A549 (cell line): ENCODE data around the gene CPED1. TPM values are rescaled to one million over a fixed set of nuclear protein-coding genes. Genes with fewer than 3 reads are reported as not detected.

ENCODE experiments used
- ATAC-seq, 2 experiments: fragments of 200-7000 bp in 1 of 2; fragments of >200 bp in 1 of 2; cut with Nextera tagmentation in 1 of 2; cut with Tn5 transposase in 1 of 2; 3 replicates each; pipeline versions ENCODE4 v1.8.0 to v1.9.1; 2018 to 2020; ENCODE audit warnings: mild to moderate bottlenecking in 1 of 2, moderate library complexity in 1 of 2
- CTCF ChIA-PET: fragments of 300-600 bp; sonication (Branson Sonifier 250); formaldehyde crosslinking; extraction: SDS; loops from one replicate; lab custom pipeline; 2021; ENCODE audit warnings: antibody characterized with exemption, inconsistent platforms; lab: Yijun Ruan, JAX
- POLR2A ChIA-PET: fragments of 350-600 bp; formaldehyde crosslinking; extraction: SDS; loops from one replicate; lab custom pipeline; 2021; ENCODE audit warnings: antibody characterized with exemption, inconsistent platforms; lab: Yijun Ruan, JAX
- DNase-seq, 2 experiments: peaks; one replicate each; pipeline versions ENCODE4 v3.0.0 to v3.0.0-alpha.2; 2011 to 2016; ENCODE audit warnings: low read depth in 1 of 2, low spot score in 1 of 2
- FAIRE-seq: peaks from 2 replicates; lab custom pipeline; 2011; peaks lifted over from hg19 to GRCh38; lab: Jason Lieb, UNC
- H3K27ac ChIP-seq, 2 experiments: fragments of >200 bp; sonication (Bioruptor Twin); formaldehyde crosslinking; 3 replicates each; pipeline ENCODE4 v1.5.1; 2016 to 2017
- H3K4me1 ChIP-seq: fragments of >200 bp; sonication (Bioruptor Twin); formaldehyde crosslinking; 3 replicates; pipeline ENCODE4 v1.6.1; 2016
- H3K4me2 ChIP-seq: fragments of >200 bp; sonication (Bioruptor Twin); formaldehyde crosslinking; 3 replicates; pipeline ENCODE4 v1.6.1; 2016
- H3K4me3 ChIP-seq: fragments of >200 bp; sonication (Bioruptor Twin); formaldehyde crosslinking; 3 replicates; pipeline ENCODE4 v1.5.1; 2016
- H3K9me3 ChIP-seq: fragments of >200 bp; sonication (Bioruptor Twin); formaldehyde crosslinking; 3 replicates; pipeline ENCODE4 v1.6.1; 2016
- ATOH8 ChIP-seq: fragments of 250-450 bp; sonication (Bioruptor Pico); IDR thresholded peaks from 2 replicates; pipeline ENCODE4 v1.5.0; 2020; ENCODE audit warnings: low read depth, mild to moderate bottlenecking, moderate library complexity
- BCL3 ChIP-seq: fragments of >200 bp; sonication (Bioruptor Twin); formaldehyde crosslinking; IDR thresholded peaks from 3 replicates; pipeline ENCODE4 v1.6.1; 2016
- BHLHE40 ChIP-seq: IDR thresholded peaks from 2 replicates; pipeline ENCODE4 v1.6.1; 2012; ENCODE audit warnings: low read depth, low read length, inconsistent platforms
- CEBPB ChIP-seq, 2 experiments: fragments of >200 bp in 1 of 2; sonication (Bioruptor Twin) in 1 of 2; formaldehyde crosslinking in 1 of 2; IDR thresholded peaks; 2 replicates each; pipeline ENCODE4 v1.6.1; 2012 to 2016
- CTCF ChIP-seq: fragments of >200 bp; sonication (Bioruptor Twin); formaldehyde crosslinking; IDR thresholded peaks from 3 replicates; pipeline ENCODE4 v1.5.1; 2016
- E2F6 ChIP-seq: IDR thresholded peaks from 2 replicates; pipeline ENCODE4 v1.6.1; 2012; ENCODE audit warnings: low read depth, borderline replicate concordance
- FOSB ChIP-seq: fragments of 250-450 bp; sonication (Bioruptor Pico); IDR thresholded peaks from 2 replicates; pipeline ENCODE4 v1.5.0; 2020; ENCODE audit warnings: mild to moderate bottlenecking, moderate library complexity
- FOXS1 ChIP-seq: fragments of 250-450 bp; sonication (Bioruptor Pico); IDR thresholded peaks from 2 replicates; pipeline ENCODE4 v1.5.0; 2020; ENCODE audit warnings: mild to moderate bottlenecking, moderate library complexity
- HDAC2 ChIP-seq: fragments of 200-600 bp; sonication (generic); IDR thresholded peaks from 2 replicates; pipeline ENCODE4 v1.6.1; 2016
- HEYL ChIP-seq: fragments of 250-450 bp; sonication (Bioruptor Pico); IDR thresholded peaks from 2 replicates; pipeline ENCODE4 v1.8.0; 2021; ENCODE audit warnings: mild to moderate bottlenecking, moderate library complexity
- HMGXB4 ChIP-seq: fragments of 250-450 bp; sonication (Bioruptor Pico); IDR thresholded peaks from 2 replicates; pipeline ENCODE4 v1.5.0; 2021; ENCODE audit warnings: mild to moderate bottlenecking, moderate library complexity, borderline replicate concordance
- KDM1A ChIP-seq: fragments of 200-600 bp; sonication (generic); IDR thresholded peaks from 2 replicates; pipeline ENCODE4 v1.6.1; 2016; ENCODE audit warnings: low read depth, mild to moderate bottlenecking
- MAX ChIP-seq: IDR thresholded peaks from 2 replicates; pipeline ENCODE4 v1.6.1; 2012
- MYC ChIP-seq: IDR thresholded peaks from 2 replicates; pipeline ENCODE4 v1.6.1; 2012; ENCODE audit warnings: mild to moderate bottlenecking, inconsistent platforms, low read length, improper control_type of control experiment, borderline replicate concordance
- NR3C1 ChIP-seq: fragments of >200 bp; sonication (Bioruptor Twin); formaldehyde crosslinking; IDR thresholded peaks from 3 replicates; pipeline ENCODE4 v1.6.1; 2017
- POLR2A ChIP-seq: IDR thresholded peaks from 2 replicates; pipeline ENCODE4 v1.6.1; 2012; ENCODE audit warnings: mild to moderate bottlenecking, low read length
- POLR2AphosphoS2 ChIP-seq: conservative IDR thresholded peaks from 2 replicates; pipeline ENCODE4 v1.6.1; 2012; ENCODE audit warnings: low read length, improper control_type of control experiment, inconsistent platforms
- RAD21 ChIP-seq, 2 experiments: fragments of >200 bp in 1 of 2; sonication (Bioruptor Twin) in 1 of 2; formaldehyde crosslinking in 1 of 2; IDR thresholded peaks in 1 of 2; conservative IDR thresholded peaks in 1 of 2; 2 replicates in 1 of 2; 3 replicates in 1 of 2; pipeline ENCODE4 v1.6.1; 2012 to 2018; ENCODE audit warnings: inconsistent platforms in 1 of 2
- RARB ChIP-seq: fragments of 250-450 bp; sonication (Bioruptor Pico); IDR thresholded peaks from 2 replicates; pipeline ENCODE4 v1.8.0; 2021; ENCODE audit warnings: mild to moderate bottlenecking, moderate library complexity
- RCOR1 ChIP-seq: fragments of 150-350 bp; IDR thresholded peaks from 2 replicates; pipeline ENCODE4 v1.6.1; 2014; ENCODE audit warnings: antibody characterized with exemption, low read length, low read depth
- RFX5 ChIP-seq: fragments of 450-650 bp; IDR thresholded peaks from 2 replicates; pipeline ENCODE4 v1.7.1; 2014; ENCODE audit warnings: antibody characterized with exemption, mild to moderate bottlenecking, moderate library complexity
- RNF2 ChIP-seq: fragments of 200-600 bp; sonication (generic); IDR thresholded peaks from 2 replicates; pipeline ENCODE4 v1.6.1; 2016; ENCODE audit warnings: low read depth, mild to moderate bottlenecking, antibody characterized with exemption, moderate library complexity, borderline replicate concordance
- SREBF2 ChIP-seq: fragments of 450-650 bp; IDR thresholded peaks from 2 replicates; pipeline ENCODE4 v1.6.1; 2014; ENCODE audit warnings: mild to moderate bottlenecking, moderate library complexity
- TFCP2L1 ChIP-seq: fragments of 250-450 bp; sonication (Bioruptor Pico); IDR thresholded peaks from 2 replicates; pipeline ENCODE4 v1.5.0; 2021; ENCODE audit warnings: mild to moderate bottlenecking
- TP53 ChIP-seq: fragments of 250-450 bp; sonication (Bioruptor Pico); IDR thresholded peaks from 2 replicates; pipeline ENCODE4 v1.5.0; 2021; ENCODE audit warnings: mild to moderate bottlenecking, moderate library complexity
- USF2 ChIP-seq: fragments of 450-650 bp; IDR thresholded peaks from 2 replicates; pipeline ENCODE4 v1.6.1; 2014; ENCODE audit warnings: antibody characterized with exemption
- ZC3H11A ChIP-seq: fragments of 450-650 bp; IDR thresholded peaks from 2 replicates; pipeline ENCODE4 v1.6.1; 2014; ENCODE audit warnings: antibody characterized with exemption, mild to moderate bottlenecking
- ZFP36 ChIP-seq: fragments of 450-650 bp; IDR thresholded peaks from 2 replicates; pipeline ENCODE4 v1.6.1; 2014; ENCODE audit warnings: borderline replicate concordance; ENCODE audit not compliant: partially characterized antibody
- ZNF302 ChIP-seq: fragments of 250-450 bp; sonication (Bioruptor Pico); IDR thresholded peaks from 2 replicates; pipeline ENCODE4 v1.9.0; 2021; ENCODE audit warnings: inconsistent platforms, mild to moderate bottlenecking, moderate library complexity
- WGBS: methylation state at CpG from one replicate; pipeline ENCODE4 v1.1.6; 2017; ENCODE audit errors: missing lambda C conversion rate; 5-methylcytosine and 5-hydroxymethylcytosine counted together
- polyA plus RNA-seq, 4 experiments: library from polyadenylated mRNA; depleted of rRNA in 3 of 4; stranded (reverse); fragments of >200 nt; fragmentation: RNase III in 1 of 4; extraction: RNeasy Plus Mini Kit Qiagen cat#74134 plus additional on column Dnase treatment in 1 of 4; gene quantifications; 2 replicates in 3 of 4; 3 replicates in 1 of 4; pipeline ENCODE4 v1.2.3, GENCODE V29; 2011 to 2017

Gene CPED1
- polyA plus RNA-seq, 2 of the 4 experiments (the other 2 are of a cell fraction), result 0.03 TPM; not detected in 1

- ChIA-PET CTCF (no interaction called here), POLR2A (no interaction called here)
- DNase-seq (no peak), ATAC-seq (no peak), FAIRE-seq (no peak)
- Histone ChIP-seq H3K4me1 (no peaks in the 10 kb centered on the region), H3K9me3 (no peaks in the 10 kb centered on the region), H3K27ac (no peak overlapping the region), H3K4me2 (no peak overlapping the region)
- 54% methylated on average over 5 of the region's 5 CpGs for WGBS
- TF ChIP-seq RFX5 (no peak), RARB (no peak), KDM1A (no peak), TP53 (CRISPR knock-in tag) (no peak), FOSB (CRISPR knock-in tag) (no peak), HDAC2 (no peak), TFCP2L1 (CRISPR knock-in tag) (no peak), FOXS1 (CRISPR knock-in tag) (no peak), SREBF2 (no peak), MYC (no peak), MAX (no peak), USF2 (no peak), RAD21 (conservative IDR thresholded peaks at IDR 0.05 in 1 of 2, IDR thresholded peaks at IDR 0.05 in 1 of 2) (no peak)
- TF ChIP-seq, all 56 proteins: peak for 0
- H3K4me3 ChIP-seq, result no peak overlapping the region
These were observed 350.6 kb downstream of the CPED1 start for GRCh38 chr7:121339082-121339481.

- ChIA-PET CTCF (interaction anchor here (1.5 kb wide), 1 partner anchor 12 kb away, joined by 3 read pairs; no protein-coding TSS in a partner anchor), POLR2A (no interaction called here)
- ATAC-seq (no peak), DNase-seq (no peak), FAIRE-seq (no peak)
- no peak overlapping the region for H3K27ac ChIP-seq
- H3K9me3 ChIP-seq, result no peaks in the 10 kb centered on the region
- H3K4me2 ChIP-seq, result no peak overlapping the region
- TF ChIP-seq RNF2, result no peak
- no peak for TF ChIP-seq BHLHE40
- TF ChIP-seq BCL3, result no peak
- no peak for TF ChIP-seq POLR2AphosphoS2
- H3K4me3 ChIP-seq, result no peak overlapping the region
- no peaks in the 10 kb centered on the region for H3K4me1 ChIP-seq
These were observed 353.4 kb downstream of the CPED1 start for GRCh38 chr7:121341933-121342332.

GRCh38 chr7:121342631-121343030 lies 354.1 kb downstream of the CPED1 start:
- H3K4me1 ChIP-seq, result no peaks in the 10 kb centered on the region

More at GRCh38 chr7:121342631-121343030, 354.1 kb downstream of the CPED1 start:
- H3K4me2 ChIP-seq, result no peak overlapping the region
- DNase-seq (no peak), FAIRE-seq (no peak), ATAC-seq (no peak)
- TF ChIP-seq HMGXB4 (CRISPR knock-in tag) (no peak), CTCF (no peak), ZNF302 (no peak), ZFP36 (no peak), ZC3H11A (no peak), POLR2AphosphoS2 (no peak), RAD21 (conservative IDR thresholded peaks at IDR 0.05 in 1 of 2, IDR thresholded peaks at IDR 0.05 in 1 of 2) (no peak), RCOR1 (no peak), HEYL (CRISPR knock-in tag) (no peak), CEBPB (IDR thresholded peaks at IDR 0.05) (no peak), RFX5 (no peak), POLR2A (no peak), ATOH8 (CRISPR knock-in tag) (no peak), NR3C1 (no peak), E2F6 (no peak), HDAC2 (no peak)
- ChIA-PET POLR2A (no interaction called here), CTCF (interaction anchor here (1.5 kb wide), 1 partner anchor 13 kb away, joined by 3 read pairs; no protein-coding TSS in a partner anchor)
- 89% methylated on average over 4 of the region's 4 CpGs for WGBS
- no peaks in the 10 kb centered on the region for H3K9me3 ChIP-seq
- H3K4me3 ChIP-seq, result no peak overlapping the region
- no peak overlapping the region for H3K27ac ChIP-seq
